Kidney glomerular epithelial cell (primary cell): ENCODE data around the gene ARHGDIB.

Experiments
- DNase-seq: peaks from one replicate; lab custom pipeline; 2025; lab: John Stamatoyannopoulos, UW

The ARHGDIB gene

DNA sequence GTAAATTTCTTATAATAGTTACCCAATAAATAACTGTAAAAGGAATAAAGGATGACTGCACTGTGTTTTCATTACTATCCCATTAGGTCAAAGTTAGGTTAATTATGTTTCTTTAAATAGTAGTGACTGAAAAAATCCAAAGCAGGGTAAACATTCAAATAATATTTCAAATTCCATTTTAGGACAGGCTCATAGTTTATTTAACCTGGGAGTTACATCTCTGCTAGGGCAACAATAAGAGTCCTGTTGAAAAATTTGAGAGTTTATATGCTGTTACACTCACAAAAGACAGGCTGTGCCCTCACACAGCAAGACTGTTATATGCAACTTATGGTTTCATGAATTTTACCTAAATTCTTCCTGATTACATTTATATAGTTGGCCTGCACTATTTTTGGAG lies 31.1 kb downstream of the ARHGDIB start:
- DNase-seq = peak; percentile 77

DNA sequence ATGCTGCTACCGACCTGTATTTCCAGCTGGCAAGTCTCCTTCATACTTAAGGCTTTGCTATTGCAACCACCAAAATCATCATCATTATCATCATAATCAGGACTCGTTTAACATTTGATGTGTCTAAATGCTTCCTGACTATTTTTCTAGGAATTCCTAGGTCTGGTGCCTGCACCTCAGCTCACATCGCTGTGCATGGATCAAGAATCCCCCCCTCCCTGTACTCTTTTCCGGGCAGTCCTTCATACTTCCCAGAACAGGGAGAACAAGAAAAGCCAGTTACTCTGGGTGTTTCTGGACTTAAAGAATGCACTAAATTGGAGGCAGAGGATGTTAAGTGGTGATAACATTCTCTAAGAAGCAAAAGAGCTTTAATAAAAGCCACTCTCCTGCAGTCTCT lies 32.5 kb downstream of the ARHGDIB start:
- DNase-seq = peak; percentile 38

DNA sequence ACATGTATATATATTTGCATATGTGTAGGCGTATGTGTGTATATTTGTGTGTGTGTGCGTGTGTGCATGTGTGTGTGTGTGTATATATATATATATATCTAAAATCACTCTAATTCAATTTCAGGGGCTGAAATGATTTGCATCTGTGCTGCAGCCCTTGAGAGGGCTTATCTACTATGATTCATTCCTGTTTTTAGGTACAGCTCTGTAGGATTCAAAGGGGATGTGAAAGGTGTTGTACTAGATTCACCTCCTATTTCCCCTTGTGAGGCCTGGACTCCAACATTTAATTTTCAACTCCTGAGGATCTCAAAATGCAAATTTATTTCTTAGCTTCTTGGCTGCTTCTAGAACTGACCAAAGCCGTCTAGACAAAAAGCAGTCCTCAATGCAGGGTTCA lies 34.1 kb downstream of the ARHGDIB start:
- DNase-seq = no peak

GRCh38 chr12:14924541-14924940 lies 36.9 kb downstream of the ARHGDIB start:
- no peak for DNase-seq

- no peak for DNase-seq
These were observed 37.5 kb downstream of the ARHGDIB start for GRCh38 chr12:14923944-14924343.

GRCh38 chr12:14921218-14921617 lies 40.2 kb downstream of the ARHGDIB start:
- no peak for DNase-seq

DNA sequence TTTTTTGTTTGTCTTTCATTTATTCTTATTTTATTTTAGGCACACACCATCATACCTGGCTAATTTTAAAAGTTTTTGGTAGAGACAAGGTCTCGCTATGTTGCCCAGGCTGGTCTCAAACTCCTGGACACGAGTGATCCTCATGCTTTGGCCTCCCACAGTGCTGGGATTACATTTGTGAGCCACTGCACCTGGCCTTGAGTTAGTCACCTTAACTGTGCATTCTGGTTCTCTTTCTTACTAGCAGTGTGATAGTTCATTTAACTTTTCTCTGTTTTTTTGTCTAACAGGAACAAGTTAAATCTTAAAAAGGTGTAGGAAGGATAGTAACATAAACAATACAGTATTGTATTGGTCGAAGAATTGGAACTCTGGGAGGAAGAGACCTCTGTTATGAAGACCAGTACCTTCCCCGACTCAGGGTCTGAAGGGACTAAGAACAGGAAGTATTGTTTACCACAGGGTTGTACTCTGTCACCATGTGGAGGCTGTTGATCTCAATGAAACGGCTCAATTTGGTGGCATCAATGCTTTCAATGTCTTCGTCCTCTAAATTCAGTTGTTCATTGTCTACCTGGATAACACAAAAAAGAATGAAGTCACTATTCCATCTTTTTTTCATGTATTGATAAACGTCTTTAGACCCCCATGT lies 40.8 kb downstream of the ARHGDIB start:
- DNase-seq = no peak

- DNase-seq = no peak
These were observed 41.9 kb downstream of the ARHGDIB start for GRCh38 chr12:14919455-14919854.

- DNase-seq = no peak
These were observed 45.7 kb downstream of the ARHGDIB start for GRCh38 chr12:14915736-14916135.

DNA sequence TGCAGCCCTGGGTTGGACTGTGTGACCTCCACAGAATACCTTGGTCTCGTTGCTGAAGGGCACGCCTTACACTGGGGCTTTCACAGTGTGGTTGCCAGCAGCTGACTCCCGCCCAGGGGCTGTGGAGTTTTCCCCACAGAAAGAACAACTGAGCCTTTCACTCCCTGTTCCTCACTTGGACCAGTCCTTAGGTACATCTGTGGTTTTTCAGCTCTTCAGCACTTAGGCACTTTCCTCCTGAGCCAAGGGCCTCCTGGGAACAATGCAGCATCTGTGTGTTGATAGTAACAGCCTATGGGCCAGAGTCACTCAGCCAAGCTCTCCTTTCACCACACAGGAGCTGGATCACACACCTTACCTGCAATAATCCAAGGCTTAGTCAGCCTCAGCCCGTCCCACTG lies 48.0 kb downstream of the ARHGDIB start:
- no peak for DNase-seq

GRCh38 chr12:14911131-14911530 lies 50.3 kb downstream of the ARHGDIB start:
- no peak for DNase-seq

GRCh38 chr12:14910090-14910915 lies 51.1 kb downstream of the ARHGDIB start:
- DNase-seq = peak; percentile 41

DNA sequence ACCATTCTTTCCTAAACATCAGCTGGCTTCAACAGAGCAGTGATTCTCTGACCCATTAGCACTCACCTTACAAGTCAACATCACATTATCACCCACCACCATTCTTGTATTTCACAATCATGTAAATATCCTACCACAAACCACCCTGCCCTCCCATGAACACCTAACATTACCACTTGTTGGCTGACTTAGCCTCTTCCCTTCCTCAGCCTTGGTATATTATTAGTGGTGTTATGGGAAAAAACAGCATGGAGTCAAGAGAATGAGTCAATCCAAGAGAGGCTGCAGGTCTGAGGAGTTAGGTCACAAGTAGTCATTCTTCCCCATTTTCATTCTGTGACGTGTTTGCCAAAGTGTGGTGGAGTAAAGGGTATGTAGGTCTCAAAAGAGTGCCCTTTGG lies 53.4 kb downstream of the ARHGDIB start:
- no peak for DNase-seq

- no peak for DNase-seq
These were observed 55.3 kb downstream of the ARHGDIB start for GRCh38 chr12:14906114-14906513.

DNA sequence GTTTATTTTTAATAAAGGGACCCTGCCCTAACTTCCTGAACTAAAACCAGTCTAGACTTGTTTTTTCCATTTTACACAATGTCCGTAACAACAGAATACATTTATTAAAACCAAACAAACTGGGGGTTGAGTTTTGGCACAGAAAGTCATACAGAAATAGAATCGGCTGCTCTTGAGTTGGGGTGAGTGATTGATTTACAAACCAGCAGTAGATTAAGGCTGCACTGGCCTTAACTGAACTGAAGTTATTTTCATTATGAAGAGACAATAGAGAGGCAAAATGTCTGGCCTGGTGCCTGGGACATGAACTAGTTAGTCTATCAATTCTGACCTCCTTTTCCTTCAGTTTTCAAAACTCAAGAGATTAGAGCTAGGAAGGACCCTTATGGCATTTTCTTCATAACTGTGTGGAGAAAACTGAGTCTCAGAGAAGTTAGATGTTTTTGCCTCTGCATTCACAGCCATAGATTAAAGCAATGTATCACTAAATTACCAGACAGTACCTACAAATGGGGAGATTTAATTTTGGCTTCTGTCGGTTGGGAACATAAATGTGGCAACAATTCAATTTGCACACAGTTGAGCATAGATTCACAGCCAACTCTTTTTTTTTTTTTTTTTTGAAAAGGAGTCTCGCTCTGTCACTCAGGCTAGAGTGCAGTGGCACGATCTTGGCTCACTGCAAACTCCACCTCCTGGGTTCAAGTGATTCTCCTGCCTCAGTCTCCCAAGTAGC lies 56.0 kb downstream of the ARHGDIB start:
- no peak for DNase-seq

DNA sequence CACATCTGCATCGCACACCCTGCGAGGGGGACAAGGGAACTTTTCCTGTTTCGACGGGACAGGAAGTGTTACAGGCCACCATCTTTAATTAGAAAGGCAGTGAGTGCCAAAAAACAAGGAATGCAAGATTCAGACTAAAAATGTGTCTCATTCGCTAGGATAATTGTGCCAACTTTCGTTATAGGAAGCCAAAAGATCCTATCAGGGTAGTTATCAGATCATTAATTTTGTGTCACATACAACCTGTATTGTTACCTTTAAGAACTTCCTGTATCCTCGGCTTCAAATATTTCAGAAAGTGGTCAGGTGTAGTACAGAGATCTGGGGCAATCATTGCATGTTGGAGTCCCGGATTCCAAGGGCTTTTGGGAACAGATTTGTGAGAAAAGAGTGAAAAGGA lies 56.5 kb downstream of the ARHGDIB start:
- no peak for DNase-seq

DNA sequence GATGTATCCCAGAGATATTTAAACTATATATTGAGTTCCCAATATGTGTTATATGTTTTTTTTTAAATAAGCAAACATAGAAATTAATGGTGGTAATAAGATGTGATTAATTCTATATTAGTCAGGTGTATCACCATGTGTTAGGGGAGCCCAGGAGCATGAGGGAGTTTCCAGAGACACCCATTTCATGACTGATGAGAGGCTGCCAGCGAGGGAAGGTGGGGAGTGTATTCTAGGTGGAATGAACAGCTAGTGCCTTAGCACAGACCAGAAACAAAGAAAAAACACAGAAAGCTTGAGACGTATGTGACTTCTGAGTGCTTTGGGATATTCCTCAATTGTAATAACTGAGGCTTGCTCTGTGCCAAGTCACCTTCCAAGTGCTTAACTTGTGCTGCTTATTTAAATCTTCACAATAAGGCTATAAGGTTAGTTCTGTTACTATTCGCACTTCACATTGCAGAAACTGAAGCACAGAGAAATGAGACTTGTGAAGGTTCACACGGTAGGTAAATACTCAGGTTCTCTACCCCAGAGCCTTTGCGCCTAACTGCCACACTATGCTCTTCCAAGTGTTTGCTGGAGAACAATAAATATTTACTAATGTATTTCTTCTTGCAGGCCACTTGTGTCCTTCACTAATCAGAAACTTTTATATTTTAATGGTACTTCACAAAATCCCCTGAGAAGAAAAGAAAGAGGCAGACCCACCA lies 57.9 kb downstream of the ARHGDIB start:
- no peak for DNase-seq

DNA sequence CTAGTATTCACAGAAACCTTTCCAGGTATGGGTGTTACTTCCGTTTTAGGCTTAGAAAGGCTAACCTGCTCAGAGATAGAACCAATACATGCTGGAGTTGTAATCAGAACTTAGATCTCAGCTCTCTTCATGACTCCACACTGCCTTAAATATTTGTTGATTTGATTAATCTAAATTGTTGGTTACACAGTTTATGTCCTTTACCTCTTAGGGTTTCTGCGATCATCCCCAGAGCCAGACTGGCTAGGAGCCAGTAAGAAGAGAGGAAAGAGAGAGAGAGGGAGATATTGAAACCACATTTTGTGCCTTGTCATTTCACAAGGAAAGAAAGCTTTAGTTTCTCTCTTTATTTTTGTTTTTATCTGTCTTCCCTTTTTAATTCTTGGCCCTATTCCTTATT lies 58.9 kb downstream of the ARHGDIB start:
- no peak for DNase-seq

- no peak for DNase-seq
These were observed 60.2 kb downstream of the ARHGDIB start for GRCh38 chr12:14901228-14901562.

DNA sequence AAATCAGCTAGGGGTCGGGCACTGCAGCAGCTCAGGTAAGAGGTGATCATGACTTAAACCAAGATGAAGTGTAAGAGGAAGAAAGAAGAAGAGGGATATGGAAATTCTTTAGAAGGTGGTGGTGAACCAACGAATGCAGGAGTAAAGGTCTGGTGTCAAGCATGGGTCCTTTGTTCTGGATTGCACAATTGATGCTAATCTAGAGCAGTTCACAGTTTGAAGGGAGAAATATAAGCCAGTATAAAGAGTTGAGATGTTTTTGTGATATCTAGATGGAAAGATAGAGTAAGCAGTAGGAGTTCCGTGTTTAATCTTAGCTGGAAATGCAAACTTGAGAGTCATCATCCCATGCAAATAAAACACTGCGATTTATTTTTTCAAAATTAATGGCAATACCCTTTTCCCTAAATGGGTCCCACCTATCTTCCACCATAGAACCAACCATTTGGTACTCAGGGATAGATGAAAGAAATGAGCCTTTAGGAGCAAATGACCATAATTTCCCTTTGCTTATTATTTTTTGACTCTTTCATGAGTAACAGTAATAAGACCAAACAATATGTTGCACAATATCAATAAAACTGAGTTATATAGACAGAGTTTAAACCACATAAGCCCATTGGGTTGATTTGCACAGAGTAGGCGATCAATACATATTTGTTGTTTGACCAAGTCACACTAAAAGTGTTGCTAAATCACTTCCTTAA lies 60.7 kb downstream of the ARHGDIB start:
- no peak for DNase-seq

GRCh38 chr12:14896521-14897169 lies 64.8 kb downstream of the ARHGDIB start:
- DNase-seq = no peak
